Measurements from ENCODE around the gene WDFY3.

DNA sequence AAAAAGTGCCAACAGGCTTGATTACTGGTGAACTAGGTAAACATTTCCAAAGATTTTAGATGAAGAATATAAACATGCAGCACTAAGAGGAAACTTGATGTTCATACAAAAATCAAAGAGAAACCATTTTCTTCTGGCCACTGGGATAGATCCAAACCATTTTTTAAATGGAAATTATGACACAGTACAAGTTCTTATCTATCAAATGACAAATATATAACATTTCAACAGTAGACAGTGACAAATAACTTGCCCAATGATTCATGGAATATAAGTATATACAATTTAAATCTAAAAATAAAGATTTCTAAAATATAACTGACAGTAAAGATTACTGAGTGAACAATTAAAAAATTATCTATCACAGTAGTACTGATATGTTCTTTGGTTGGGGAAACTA is 232.5 kb downstream of the WDFY3 start:
- TF ChIP-seq, protein P1, sequence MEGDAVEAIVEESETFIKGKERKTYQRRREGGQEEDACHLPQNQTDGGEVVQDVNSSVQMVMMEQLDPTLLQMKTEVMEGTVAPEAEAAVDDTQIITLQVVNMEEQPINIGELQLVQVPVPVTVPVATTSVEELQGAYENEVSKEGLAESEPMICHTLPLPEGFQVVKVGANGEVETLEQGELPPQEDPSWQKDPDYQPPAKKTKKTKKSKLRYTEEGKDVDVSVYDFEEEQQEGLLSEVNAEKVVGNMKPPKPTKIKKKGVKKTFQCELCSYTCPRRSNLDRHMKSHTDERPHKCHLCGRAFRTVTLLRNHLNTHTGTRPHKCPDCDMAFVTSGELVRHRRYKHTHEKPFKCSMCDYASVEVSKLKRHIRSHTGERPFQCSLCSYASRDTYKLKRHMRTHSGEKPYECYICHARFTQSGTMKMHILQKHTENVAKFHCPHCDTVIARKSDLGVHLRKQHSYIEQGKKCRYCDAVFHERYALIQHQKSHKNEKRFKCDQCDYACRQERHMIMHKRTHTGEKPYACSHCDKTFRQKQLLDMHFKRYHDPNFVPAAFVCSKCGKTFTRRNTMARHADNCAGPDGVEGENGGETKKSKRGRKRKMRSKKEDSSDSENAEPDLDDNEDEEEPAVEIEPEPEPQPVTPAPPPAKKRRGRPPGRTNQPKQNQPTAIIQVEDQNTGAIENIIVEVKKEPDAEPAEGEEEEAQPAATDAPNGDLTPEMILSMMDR (IDR thresholded peaks at IDR 0.05; ENCODE audit: low read length) = no peak
- no peak for TF ChIP-seq EZH2 (IDR thresholded peaks at IDR 0.05; ENCODE audit: borderline replicate concordance, low read length)
